Measurements from ENCODE around the gene ECM1. TPM values are rescaled to one million over a fixed set of nuclear protein-coding genes. Genes with fewer than 3 reads are reported as not detected.

The ECM1 gene
- total and polyA plus RNA-seq, 2 of the 8 experiments (the other 6 are each of a cell fraction or from before 2014, with no cell fraction given): 0.95 to 0.98 TPM

DNA sequence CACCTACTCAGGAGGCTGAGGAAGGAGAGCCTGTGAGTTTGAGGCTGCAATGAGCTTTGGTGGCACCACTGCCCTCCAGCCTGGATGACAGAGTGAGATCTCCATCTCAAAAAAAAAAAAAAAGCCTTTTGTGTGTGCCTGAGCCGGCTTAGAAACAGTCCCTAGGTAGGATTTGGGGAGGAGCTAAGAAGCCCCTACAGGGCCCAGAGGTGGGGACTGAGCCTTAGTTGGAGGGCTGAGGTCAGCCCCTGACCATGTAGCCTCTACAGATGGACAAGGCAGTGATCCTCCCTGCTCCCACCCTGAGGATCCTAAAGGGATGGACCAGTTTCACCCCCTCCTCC lies 43.8 kb downstream of the ECM1 start:
- TF ChIP-seq SUZ12 (IDR thresholded peaks at IDR 0.05; ENCODE audit: low read length) (no peak), YY1 (IDR thresholded peaks at IDR 0.05; ENCODE audit: low read depth, low read length) (no peak), TBP (IDR thresholded peaks at IDR 0.05; ENCODE audit: low read depth, low read length) (no peak), MAX (IDR thresholded peaks at IDR 0.05) (no peak), EZH2 (IDR thresholded peaks at IDR 0.05; ENCODE audit: low read depth, low read length, severe bottlenecking) (no peak), SP2 (IDR thresholded peaks at IDR 0.05; ENCODE audit: low read length) (no peak)
- TF ChIP-seq, protein P1, sequence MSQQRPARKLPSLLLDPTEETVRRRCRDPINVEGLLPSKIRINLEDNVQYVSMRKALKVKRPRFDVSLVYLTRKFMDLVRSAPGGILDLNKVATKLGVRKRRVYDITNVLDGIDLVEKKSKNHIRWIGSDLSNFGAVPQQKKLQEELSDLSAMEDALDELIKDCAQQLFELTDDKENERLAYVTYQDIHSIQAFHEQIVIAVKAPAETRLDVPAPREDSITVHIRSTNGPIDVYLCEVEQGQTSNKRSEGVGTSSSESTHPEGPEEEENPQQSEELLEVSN (IDR thresholded peaks at IDR 0.05): no peak
- peak overlapping the region; percentile 43 for H2BK120ac ChIP-seq (replicated peaks; ENCODE audit: low read depth, low read length)
- H3K9ac ChIP-seq (replicated peaks in 1 of 4; ENCODE audit: extremely low read depth in 1 of 4, low read depth in 3 of 4, low read length in 3 of 4): no peak overlapping the region
- WGBS, 2 experiments (ENCODE audit: extremely low coverage in 1 of 2, insufficient coverage in 1 of 2, insufficient read length in 1 of 2, insufficient replicate concordance in 2 of 2, low coverage in 1 of 2, low lambda C conversion rate in 2 of 2, missing lambda C conversion rate in 1 of 2): 100% methylated on average over 1 of the region's 1 CpG; no CpG with 5 or more reads in 1 of the 2 experiments
- no peak overlapping the region for H3K4ac ChIP-seq (replicated peaks; ENCODE audit: insufficient read length, low read depth, low read length)
- no peak for DNase-seq (ENCODE audit: low read depth in 1 of 2, low spot score in 2 of 2)
- peak overlapping the region; percentile 40; the same call in 1 of the 2 replicates for H2BK15ac ChIP-seq (ENCODE audit: low read length)
- peaks cover 5% of the 10 kb centered on the region; the same call in 1 of the 2 replicates for H3K23me2 ChIP-seq (ENCODE audit: low read depth, low read length)
- no peak overlapping the region for H4K5ac ChIP-seq (ENCODE audit: insufficient read length, low read depth, low read length)
- H3K14ac ChIP-seq (ENCODE audit: insufficient read length): no peak overlapping the region
- 0 out of 2 replicates have a peak overlapping the region, but pooled peaks have one; percentile 52 for H2BK12ac ChIP-seq (ENCODE audit: low read depth, low read length)
- no peak overlapping the region for H3K4me2 ChIP-seq (ENCODE audit: insufficient read depth in 1 of 2, low read depth in 2 of 2, low read length in 2 of 2)
- peaks cover 2 to 21% (median 12%) of the 10 kb centered on the region in 4 experiments for H3K4me1 ChIP-seq (replicated peaks in 1 of 4; ENCODE audit: control insufficient read depth in 3 of 4, insufficient read depth in 4 of 4, low read length in 3 of 4)
- ChIA-PET CTCF (ENCODE audit: partially characterized antibody) (interaction anchor here (0.6 to 6.3 kb wide), 6 partner anchors 9 to 974 kb away, joined by 3 to 65 read pairs (median 4); no protein-coding TSS in a partner anchor), POLR2A (ENCODE audit: partially characterized antibody) (interaction anchor here (1.2 to 43.7 kb wide), 5 partner anchors 9 to 187 kb away, joined by 7 to 1380 read pairs (median 79); partner anchors contain the start of genes ENSA, MCL1 and RPRD2)
- H4K91ac ChIP-seq (replicated peaks; ENCODE audit: insufficient read length, low read length): no peak overlapping the region
- peaks cover 1 to 4% of the 10 kb centered on the region in 2 experiments for H4K20me1 ChIP-seq (replicated peaks in 1 of 2; ENCODE audit: control insufficient read depth in 1 of 2, insufficient read depth in 2 of 2, low read length in 2 of 2)
- no peak overlapping the region for H2AK5ac ChIP-seq (ENCODE audit: low read depth, low read length)
- no peaks in the 10 kb centered on the region for H3K79me2 ChIP-seq (ENCODE audit: control insufficient read depth in 1 of 2, insufficient read depth in 2 of 2, low read length in 2 of 2)
- H3K36me3 ChIP-seq (ENCODE audit: control insufficient read depth in 2 of 4, insufficient read depth in 4 of 4, low read length in 3 of 4): peaks cover 0 to 4% (median 2%) of the 10 kb centered on the region in 4 experiments; a peak in 2 of 8 replicates
- FAIRE-seq: no peak
- H3K27me3 ChIP-seq (replicated peaks in 1 of 4; ENCODE audit: control insufficient read depth in 3 of 4, extremely low read depth in 1 of 4, insufficient read depth in 3 of 4, low read length in 3 of 4): peaks cover 0 to 19% (median 10%) of the 10 kb centered on the region in 4 experiments; a peak in 5 of 7 replicates
- no peak overlapping the region for H2AFZ ChIP-seq (ENCODE audit: low read length)
- no peak overlapping the region for H2BK5ac ChIP-seq (ENCODE audit: low read depth, low read length)
- no peak overlapping the region for H2BK20ac ChIP-seq (ENCODE audit: low read length)
- no peak overlapping the region for H3K23ac ChIP-seq (ENCODE audit: insufficient read length)
- no peak overlapping the region for H4K8ac ChIP-seq (ENCODE audit: extremely low read depth, insufficient read depth, low read length)
- H3K18ac ChIP-seq (ENCODE audit: extremely low read depth, low read length): no peak overlapping the region
- H3K9me3 ChIP-seq (ENCODE audit: insufficient read depth in 2 of 2, low read depth in 1 of 2, low read length in 1 of 2): no peaks in the 10 kb centered on the region
- no peak overlapping the region for H3K27ac ChIP-seq (ENCODE audit: low read depth, low read length)
- H3K79me1 ChIP-seq (ENCODE audit: low read depth, low read length): 0 out of 2 replicates have a peak, but pooled peaks cover 3% of the 10 kb centered on the region
- no peak overlapping the region for H3K56ac ChIP-seq (replicated peaks; ENCODE audit: insufficient read length, low read depth, low read length)
- H3K4me3 ChIP-seq (ENCODE audit: extremely low read depth in 1 of 4, insufficient read depth in 2 of 4, low read depth in 3 of 4, low read length in 4 of 4): no peak overlapping the region
